ENCODE data around the gene DISP2. TPM values are rescaled to one million over a fixed set of nuclear protein-coding genes. Genes with fewer than 3 reads are reported as not detected.
A peak's percentile ranks its signal among the peaks of the same experiment; 100 is the strongest.

DISP2 gene
- total RNA-seq (2021; ENCODE audit: unreplicated experiment), result 10.0 TPM
- 3.9 TPM for polyA plus RNA-seq (2012; ENCODE audit: insufficient read length)
- Bru-seq, nascent RNA, result percentile 32 among the genes with signal in this experiment
- BruChase-seq, experiment 1, labeled RNA remaining after a 2-hour chase, result percentile 37 among the genes with signal in this experiment
- BruChase-seq, experiment 2, labeled RNA remaining after a 6-hour chase, result percentile 49 among the genes with signal in this experiment
- long read RNA-seq, partial matches to known transcripts, result 0 of 16 reads
- long read RNA-seq, other reads (novel, unspliced or antisense), result 16 of 16 reads

- Histone ChIP-seq H3K4me3 (ENCODE audit: low read depth in 2 of 2, low read length in 2 of 2) (peak within 1 kb of the TSS; percentile 58 to 67), H3K36me3 (ENCODE audit: control insufficient read depth, insufficient read depth, low read length) (no peaks in the 10 kb centered on the region), H3K4me1 (ENCODE audit: control insufficient read depth, insufficient read depth, low read length) (peaks cover 7% of the 10 kb centered on the region), H3K27me3 (ENCODE audit: control insufficient read depth, insufficient read depth, low read length) (no peaks in the 10 kb centered on the region), H3K27ac (ENCODE audit: low read length) (peak within 1 kb of the TSS; percentile 66), H3K9me3 (ENCODE audit: control insufficient read depth, insufficient read depth, low read depth, low read length) (no peaks in the 10 kb centered on the region)
- DNase-seq (ENCODE audit: low read depth, low spot score), result no peak
- peak; percentile 93 for ATAC-seq
- ChIA-PET CTCF (interaction anchor here (0.5 kb wide), 1 partner anchor 60 kb away, joined by 10 read pairs; no protein-coding TSS in a partner anchor), POLR2A (no interaction called here)
- no TSS peak for BruUV-seq (replicated peaks)
- in situ Hi-C loops (cut with HindIII; ENCODE audit: low pct_unique_long_range_greater_than_20kb, low sequenced_read_pairs) (no loop called here), intact Hi-C loops (cut with micrococcal nuclease; ENCODE audit: unreplicated experiment) (no loop called here)
- TF ChIP-seq REST (IDR thresholded peaks at IDR 0.05; ENCODE audit: insufficient read depth in 1 of 2, low read depth in 2 of 2, low read length in 1 of 2), result peak; percentile 89 to 96
- TF ChIP-seq CTCF (IDR thresholded peaks at IDR 0.05), result no peak
- TF ChIP-seq SIN3A (IDR thresholded peaks at IDR 0.05; ENCODE audit: borderline replicate concordance, insufficient read depth, low read depth, low read length), result peak; percentile 100
- TF ChIP-seq TCF7L2 (IDR thresholded peaks at IDR 0.05; ENCODE audit: low read depth, low read length), result no peak
- TF ChIP-seq POLR2AphosphoS5 (IDR thresholded peaks at IDR 0.05; ENCODE audit: low read depth, low read length), result no peak
These were observed at the start of gene DISP2 for GRCh38 chr15:40357723-40358470. Gene DISP2, plus strand, starts transcription at chr15:40358219. Its CDS starts 103 bp downstream, at chr15:40358322.

GRCh38 chr15:40309344-40309862 lies 48.6 kb upstream of the DISP2 start:
- in situ Hi-C loops (cut with HindIII; ENCODE audit: low pct_unique_long_range_greater_than_20kb, low sequenced_read_pairs) (no loop called here), intact Hi-C loops (cut with micrococcal nuclease; ENCODE audit: unreplicated experiment) (no loop called here)
- H3K4me1 ChIP-seq (ENCODE audit: control insufficient read depth, insufficient read depth, low read length), result peaks cover 5% of the 10 kb centered on the region
- TF ChIP-seq REST (IDR thresholded peaks at IDR 0.05; ENCODE audit: insufficient read depth in 1 of 2, low read depth in 2 of 2, low read length in 1 of 2) (no peak), TCF7L2 (IDR thresholded peaks at IDR 0.05; ENCODE audit: low read depth, low read length) (no peak), CTCF (IDR thresholded peaks at IDR 0.05) (no peak), POLR2AphosphoS5 (IDR thresholded peaks at IDR 0.05; ENCODE audit: low read depth, low read length) (no peak)
- ChIA-PET POLR2A (no interaction called here), CTCF (interaction anchor here (0.8 to 4.4 kb wide), 8 partner anchors 14 to 92 kb away, joined by 3 to 33 read pairs (median 4); no protein-coding TSS in a partner anchor)
- no peak overlapping the region for H3K27ac ChIP-seq (ENCODE audit: low read length)
- H3K4me3 ChIP-seq (ENCODE audit: low read depth in 2 of 2, low read length in 2 of 2), result no peak overlapping the region
- no peak for DNase-seq (ENCODE audit: low read depth, low spot score)
- H3K36me3 ChIP-seq (ENCODE audit: control insufficient read depth, insufficient read depth, low read length), result no peaks in the 10 kb centered on the region
- BruUV-seq (replicated peaks), result no TSS peak
- H3K9me3 ChIP-seq (ENCODE audit: control insufficient read depth, insufficient read depth, low read depth, low read length), result no peaks in the 10 kb centered on the region
- no peaks in the 10 kb centered on the region for H3K27me3 ChIP-seq (ENCODE audit: control insufficient read depth, insufficient read depth, low read length)
- no peak for ATAC-seq

Measured in Panc1 (cell line).